Gastrocnemius medialis (tissue), 4 donors: ENCODE measurements around the gene DPM2.

Experiments
- CTCF ChIP-seq, 5 experiments: fragments of 450-650 bp in 3 of 5; fragments of 200-600 bp in 2 of 5; sonication (generic) in 2 of 5; IDR thresholded peaks in 4 of 5; conservative IDR thresholded peaks in 1 of 5; 1 replicate in 4 of 5; 2 replicates in 1 of 5; pipeline ENCODE4 v1.5.1; 2016 to 2019; ENCODE audit warnings: antibody characterized with exemption in 5 of 5, mild to moderate bottlenecking in 3 of 5, moderate library complexity in 3 of 5
- POLR2A ChIP-seq, 2 donors: fragments of 450-650 bp; IDR thresholded peaks; one replicate each; pipeline ENCODE4 v1.6.1; 2017; ENCODE audit warnings: antibody characterized with exemption in 2 of 2, mild to moderate bottlenecking in 2 of 2, moderate library complexity in 2 of 2

- TF ChIP-seq CTCF (IDR thresholded peaks at IDR 0.05 in 4 of 5, conservative IDR thresholded peaks at IDR 0.05 in 1 of 5) (no peak), POLR2A (IDR thresholded peaks at IDR 0.05) (no peak)
Measured at GRCh38 chr9:127985011-127985410, 47.4 kb upstream of the DPM2 start.
